ENCODE results near the gene MRPL38. TPM values are rescaled to one million over a fixed set of nuclear protein-coding genes. Genes with fewer than 3 reads are reported as not detected.
A peak's percentile ranks its signal among the peaks of the same experiment; 100 is the strongest.

Gene MRPL38
- polyA plus RNA-seq, 1 of the 3 experiments (the other 2 are of a cell fraction) = 93.9 TPM

DNA sequence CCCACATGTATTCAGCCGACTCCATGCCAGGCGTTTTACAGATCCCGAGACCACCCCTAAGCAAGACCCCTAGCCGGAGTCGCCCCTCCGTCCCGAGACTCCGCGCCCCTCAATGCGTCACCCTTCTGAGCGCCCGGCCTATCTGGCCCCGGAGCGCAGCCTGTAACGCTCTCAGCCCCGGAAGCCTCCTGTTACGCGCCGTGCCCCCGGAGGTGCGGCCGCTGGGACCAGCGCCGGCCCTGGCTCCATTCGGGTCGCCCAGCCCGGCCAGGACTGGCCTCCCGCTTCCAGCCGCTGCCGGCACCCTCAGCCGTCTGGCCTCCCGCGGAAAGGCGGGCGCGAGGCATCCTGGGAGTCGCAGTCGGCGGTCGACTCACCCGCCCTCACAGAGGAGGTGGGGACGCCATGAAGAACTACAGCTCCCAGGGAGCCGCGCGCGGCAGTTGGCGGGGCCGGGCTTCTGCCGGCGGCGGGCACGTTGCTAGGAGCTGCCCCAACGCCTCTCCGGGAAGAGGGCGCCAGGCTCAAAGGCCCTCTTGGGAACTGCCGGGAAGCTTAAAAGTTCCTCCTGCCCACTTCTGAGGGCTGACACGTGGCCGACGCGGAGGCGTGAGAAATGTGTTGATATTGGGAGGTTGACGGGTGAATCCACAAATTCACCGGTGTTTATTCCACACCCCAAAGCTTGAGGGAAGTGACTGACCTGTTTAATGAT lies 36.2 kb upstream of the MRPL38 start, which contains the start of gene FBF1 (continued):
- TF ChIP-seq TEAD4 (IDR thresholded peaks at IDR 0.05; ENCODE audit: borderline replicate concordance, insufficient read depth) (no peak), FOXJ3 (CRISPR knock-in tag; IDR thresholded peaks at IDR 0.05) (no peak), MXI1 (IDR thresholded peaks at IDR 0.05; ENCODE audit: low read depth, low read length) (peak; percentile 100), CHD2 (IDR thresholded peaks at IDR 0.05; ENCODE audit: low read length, partially characterized antibody) (peak; percentile 67), NFIC (IDR thresholded peaks at IDR 0.05; ENCODE audit: borderline replicate concordance) (no peak), POLR2AphosphoS5 (IDR thresholded peaks at IDR 0.05; ENCODE audit: low read depth, low read length) (peak; percentile 98)
- TF ChIP-seq, protein P1, sequence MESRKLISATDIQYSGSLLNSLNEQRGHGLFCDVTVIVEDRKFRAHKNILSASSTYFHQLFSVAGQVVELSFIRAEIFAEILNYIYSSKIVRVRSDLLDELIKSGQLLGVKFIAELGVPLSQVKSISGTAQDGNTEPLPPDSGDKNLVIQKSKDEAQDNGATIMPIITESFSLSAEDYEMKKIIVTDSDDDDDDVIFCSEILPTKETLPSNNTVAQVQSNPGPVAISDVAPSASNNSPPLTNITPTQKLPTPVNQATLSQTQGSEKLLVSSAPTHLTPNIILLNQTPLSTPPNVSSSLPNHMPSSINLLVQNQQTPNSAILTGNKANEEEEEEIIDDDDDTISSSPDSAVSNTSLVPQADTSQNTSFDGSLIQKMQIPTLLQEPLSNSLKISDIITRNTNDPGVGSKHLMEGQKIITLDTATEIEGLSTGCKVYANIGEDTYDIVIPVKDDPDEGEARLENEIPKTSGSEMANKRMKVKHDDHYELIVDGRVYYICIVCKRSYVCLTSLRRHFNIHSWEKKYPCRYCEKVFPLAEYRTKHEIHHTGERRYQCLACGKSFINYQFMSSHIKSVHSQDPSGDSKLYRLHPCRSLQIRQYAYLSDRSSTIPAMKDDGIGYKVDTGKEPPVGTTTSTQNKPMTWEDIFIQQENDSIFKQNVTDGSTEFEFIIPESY (IDR thresholded peaks at IDR 0.05; ENCODE audit: borderline replicate concordance, low read depth) = peak; percentile 62; the same call in 1 of the 2 replicates
- TF ChIP-seq, protein P2, sequence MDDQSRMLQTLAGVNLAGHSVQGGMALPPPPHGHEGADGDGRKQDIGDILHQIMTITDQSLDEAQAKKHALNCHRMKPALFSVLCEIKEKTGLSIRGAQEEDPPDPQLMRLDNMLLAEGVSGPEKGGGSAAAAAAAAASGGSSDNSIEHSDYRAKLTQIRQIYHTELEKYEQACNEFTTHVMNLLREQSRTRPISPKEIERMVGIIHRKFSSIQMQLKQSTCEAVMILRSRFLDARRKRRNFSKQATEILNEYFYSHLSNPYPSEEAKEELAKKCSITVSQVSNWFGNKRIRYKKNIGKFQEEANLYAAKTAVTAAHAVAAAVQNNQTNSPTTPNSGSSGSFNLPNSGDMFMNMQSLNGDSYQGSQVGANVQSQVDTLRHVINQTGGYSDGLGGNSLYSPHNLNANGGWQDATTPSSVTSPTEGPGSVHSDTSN (IDR thresholded peaks at IDR 0.05) = peak; percentile 20; the same call in 1 of the 2 replicates
- TF ChIP-seq, protein P3, sequence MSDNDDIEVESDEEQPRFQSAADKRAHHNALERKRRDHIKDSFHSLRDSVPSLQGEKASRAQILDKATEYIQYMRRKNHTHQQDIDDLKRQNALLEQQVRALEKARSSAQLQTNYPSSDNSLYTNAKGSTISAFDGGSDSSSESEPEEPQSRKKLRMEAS (IDR thresholded peaks at IDR 0.05; ENCODE audit: low read depth) = peak; percentile 99
- TF ChIP-seq, protein P4, sequence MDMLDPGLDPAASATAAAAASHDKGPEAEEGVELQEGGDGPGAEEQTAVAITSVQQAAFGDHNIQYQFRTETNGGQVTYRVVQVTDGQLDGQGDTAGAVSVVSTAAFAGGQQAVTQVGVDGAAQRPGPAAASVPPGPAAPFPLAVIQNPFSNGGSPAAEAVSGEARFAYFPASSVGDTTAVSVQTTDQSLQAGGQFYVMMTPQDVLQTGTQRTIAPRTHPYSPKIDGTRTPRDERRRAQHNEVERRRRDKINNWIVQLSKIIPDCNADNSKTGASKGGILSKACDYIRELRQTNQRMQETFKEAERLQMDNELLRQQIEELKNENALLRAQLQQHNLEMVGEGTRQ (IDR thresholded peaks at IDR 0.05; ENCODE audit: borderline replicate concordance, low read depth, low read length) = no peak

DNA sequence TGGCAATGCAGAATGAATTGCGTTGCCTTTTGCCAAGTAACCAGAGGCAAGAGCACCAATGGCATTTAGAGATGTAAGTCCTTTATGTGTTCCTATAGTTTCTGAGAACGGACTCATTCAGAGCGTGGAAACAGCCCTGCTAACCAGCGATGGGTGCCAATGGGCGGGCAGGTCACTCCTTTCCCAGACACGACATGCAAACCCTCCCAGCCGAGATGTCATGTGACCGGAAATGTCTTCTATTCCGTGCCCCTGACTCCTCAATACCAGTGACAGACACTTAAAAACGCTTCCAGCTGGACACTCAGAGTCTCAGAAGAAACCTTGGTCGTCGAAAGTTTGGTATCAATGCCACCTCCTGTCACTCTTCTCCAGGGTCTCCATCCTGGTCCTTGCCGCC lies 33.0 kb upstream of the MRPL38 start:
- no peak overlapping the region for H3K4me2 ChIP-seq
- 91% methylated on average over 13 of the region's 13 CpGs for WGBS (ENCODE audit: low lambda C conversion rate)
- no peaks in the 10 kb centered on the region for H4K20me1 ChIP-seq (ENCODE audit: insufficient read depth)
- peaks cover 9% of the 10 kb centered on the region for H3F3A ChIP-seq (replicated peaks; ENCODE audit: insufficient read depth)
- no peak for DNase-seq
- H3K79me2 ChIP-seq (ENCODE audit: insufficient read depth) = peaks cover 5% of the 10 kb centered on the region; the same call in 1 of the 2 replicates
- H3K4me1 ChIP-seq (ENCODE audit: control insufficient read depth in 1 of 2, insufficient read depth in 2 of 2, low read depth in 1 of 2, low read length in 1 of 2) = peaks cover 0 to 8% of the 10 kb centered on the region in 2 experiments; a peak in 1 of 4 replicates
- no peak overlapping the region for H3K27ac ChIP-seq (ENCODE audit: low read depth in 2 of 2, low read length in 1 of 2)
- no peaks in the 10 kb centered on the region for H3K9me3 ChIP-seq
- H3K27me3 ChIP-seq (ENCODE audit: insufficient read depth) = no peaks in the 10 kb centered on the region
- TF ChIP-seq NFIC (IDR thresholded peaks at IDR 0.05; ENCODE audit: borderline replicate concordance) (no peak), MXI1 (IDR thresholded peaks at IDR 0.05; ENCODE audit: low read depth, low read length) (no peak), YY1 (IDR thresholded peaks at IDR 0.05; ENCODE audit: low read depth) (no peak), GABPA (IDR thresholded peaks at IDR 0.05; ENCODE audit: low read depth) (no peak), NRF1 (IDR thresholded peaks at IDR 0.05; ENCODE audit: low read depth, low read length) (no peak), ELF1 (IDR thresholded peaks at IDR 0.05) (no peak), RXRA (IDR thresholded peaks at IDR 0.05; ENCODE audit: borderline replicate concordance, low read depth) (no peak), TCF12 (IDR thresholded peaks at IDR 0.05) (no peak), CHD2 (IDR thresholded peaks at IDR 0.05; ENCODE audit: low read length, partially characterized antibody) (no peak), GATA2 (CRISPR knock-in tag; IDR thresholded peaks at IDR 0.05) (no peak)
- TF ChIP-seq, protein P5, sequence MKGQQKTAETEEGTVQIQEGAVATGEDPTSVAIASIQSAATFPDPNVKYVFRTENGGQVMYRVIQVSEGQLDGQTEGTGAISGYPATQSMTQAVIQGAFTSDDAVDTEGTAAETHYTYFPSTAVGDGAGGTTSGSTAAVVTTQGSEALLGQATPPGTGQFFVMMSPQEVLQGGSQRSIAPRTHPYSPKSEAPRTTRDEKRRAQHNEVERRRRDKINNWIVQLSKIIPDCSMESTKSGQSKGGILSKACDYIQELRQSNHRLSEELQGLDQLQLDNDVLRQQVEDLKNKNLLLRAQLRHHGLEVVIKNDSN (IDR thresholded peaks at IDR 0.05; ENCODE audit: borderline replicate concordance, low read depth) = no peak
- TF ChIP-seq, protein P2 (IDR thresholded peaks at IDR 0.05) = no peak
- TF ChIP-seq, protein P3 (IDR thresholded peaks at IDR 0.05; ENCODE audit: low read depth) = no peak
- TF ChIP-seq, protein P4 (IDR thresholded peaks at IDR 0.05; ENCODE audit: borderline replicate concordance, low read depth, low read length) = no peak
- TF ChIP-seq, protein P1 (IDR thresholded peaks at IDR 0.05; ENCODE audit: borderline replicate concordance, low read depth) = no peak
- CTCF ChIA-PET = interaction anchor here (1.4 kb wide), 1 partner anchor 19 kb away, joined by 3 read pairs; no protein-coding TSS in a partner anchor
- no peak overlapping the region for H3K4me3 ChIP-seq (ENCODE audit: low read depth in 2 of 2, low read length in 1 of 2)
- no peak overlapping the region for H3K9ac ChIP-seq
- H2AFZ ChIP-seq (ENCODE audit: low read depth) = no peak overlapping the region
- no peaks in the 10 kb centered on the region for H3K9me2 ChIP-seq
- POLR2A ChIA-PET = no interaction called here
- peaks cover 0 to 3% of the 10 kb centered on the region in 2 experiments for H3K36me3 ChIP-seq (replicated peaks in 1 of 2; ENCODE audit: control insufficient read depth in 1 of 2, insufficient read depth in 2 of 2, low read length in 1 of 2)
